Osteocyte (in vitro differentiated cells): ENCODE data around the gene GRPEL2. TPM values are rescaled to one million over a fixed set of nuclear protein-coding genes. Genes with fewer than 3 reads are reported as not detected.

ENCODE experiments used
- DNase-seq: peaks from one replicate; pipeline ENCODE4 v3.0.0; 2021; ENCODE audit warnings: mixed read lengths; ENCODE audit not compliant: unreplicated experiment; ENCODE audit errors: extremely low spot score
- H3K27ac Mint-ChIP-seq: one replicate; pipeline ENCODE4 v1.8.0; 2021; ENCODE audit warnings: mild to moderate bottlenecking, mixed read lengths; ENCODE audit not compliant: unreplicated experiment
- H3K27me3 Mint-ChIP-seq: one replicate; pipeline ENCODE4 v1.8.0; 2021; ENCODE audit warnings: mixed read lengths; ENCODE audit not compliant: unreplicated experiment
- H3K36me3 Mint-ChIP-seq: one replicate; pipeline ENCODE4 v1.8.0; 2021; ENCODE audit warnings: mixed read lengths; ENCODE audit not compliant: unreplicated experiment
- H3K4me1 Mint-ChIP-seq: one replicate; pipeline ENCODE4 v1.8.0; 2021; ENCODE audit warnings: mixed read lengths; ENCODE audit not compliant: unreplicated experiment
- H3K4me3 Mint-ChIP-seq: one replicate; pipeline ENCODE4 v1.8.0; 2021; ENCODE audit warnings: mild to moderate bottlenecking, moderate library complexity, mixed read lengths; ENCODE audit not compliant: unreplicated experiment
- H3K9me3 Mint-ChIP-seq: one replicate; pipeline ENCODE4 v1.8.0; 2021; ENCODE audit warnings: mixed read lengths; ENCODE audit not compliant: unreplicated experiment
- CTCF ChIP-seq: fragments of 200-600 bp; sonication (generic); IDR thresholded peaks from 2 replicates; pipeline ENCODE4 v1.5.0; 2021; ENCODE audit warnings: antibody characterized with exemption, mild to moderate bottlenecking, moderate library complexity
- total RNA-seq: library from RNA; stranded (reverse); gene quantifications from 2 replicates; pipeline ENCODE4 v1.2.1, GENCODE V29; 2021

Gene GRPEL2
- total RNA-seq, 1 donor from 2014 or later, result 25.2 TPM

GRCh38 chr5:149386166-149386565, 40.9 kb downstream of the GRPEL2 start:
- H3K4me1 Mint-ChIP-seq, result peaks cover 73% of the 10 kb centered on the region

GRCh38 chr5:149387081-149387631, 41.9 kb downstream of the GRPEL2 start:
- no peak for TF ChIP-seq CTCF
- Mint-ChIP-seq H3K27me3 (no peaks in the 10 kb centered on the region), H3K9me3 (peaks cover 3% of the 10 kb centered on the region), H3K36me3 (no peaks in the 10 kb centered on the region), H3K27ac (peak overlapping the region; percentile 91), H3K4me1 (peaks cover 63% of the 10 kb centered on the region), H3K4me3 (no peak overlapping the region)
- DNase-seq, result no peak

More at GRCh38 chr5:149386166-149386565, 40.9 kb downstream of the GRPEL2 start:
- no peaks in the 10 kb centered on the region for H3K36me3 Mint-ChIP-seq
- H3K27ac Mint-ChIP-seq, result peak overlapping the region; percentile 78
- H3K27me3 Mint-ChIP-seq, result no peaks in the 10 kb centered on the region
- no peak for DNase-seq
- peaks cover 3% of the 10 kb centered on the region for H3K9me3 Mint-ChIP-seq
- TF ChIP-seq CTCF, result no peak
- no peak overlapping the region for H3K4me3 Mint-ChIP-seq

- Mint-ChIP-seq H3K4me1 (peaks cover 55% of the 10 kb centered on the region), H3K27me3 (no peaks in the 10 kb centered on the region), H3K9me3 (peaks cover 3% of the 10 kb centered on the region), H3K36me3 (no peaks in the 10 kb centered on the region), H3K4me3 (no peak overlapping the region), H3K27ac (peak overlapping the region; percentile 91)
- DNase-seq, result no peak
- TF ChIP-seq CTCF, result no peak
Measured at GRCh38 chr5:149387982-149388381, 42.7 kb downstream of the GRPEL2 start.

GRCh38 chr5:149388498-149389190, 43.3 kb downstream of the GRPEL2 start:
- no peak for DNase-seq
- Mint-ChIP-seq H3K4me1 (peaks cover 49% of the 10 kb centered on the region), H3K4me3 (no peak overlapping the region), H3K27ac (peak overlapping the region; percentile 91), H3K9me3 (peaks cover 3% of the 10 kb centered on the region), H3K27me3 (no peaks in the 10 kb centered on the region), H3K36me3 (no peaks in the 10 kb centered on the region)
- TF ChIP-seq CTCF, result no peak
